Effector CD4-positive, alpha-beta T cell (primary cell): ENCODE results near the gene TTC9.
"Not testable (repeated sequence)": the region's sequence is repeated elsewhere in the genome, so short reads cannot be mapped to it uniquely, and the experiment has no call there.

Source experiments
- DNase-seq: peaks from one replicate; pipeline ENCODE4 v3.0.0-alpha.2; 2020

The TTC9 gene

GRCh38 chr14:70683983-70684382, 42.3 kb downstream of the TTC9 start:
- no peak for DNase-seq

- no peak for DNase-seq
These were observed 43.9 kb downstream of the TTC9 start for GRCh38 chr14:70685474-70686197.

GRCh38 chr14:70692210-70692609, 50.5 kb downstream of the TTC9 start:
- no peak for DNase-seq

- DNase-seq, result no peak
These were observed 54.3 kb downstream of the TTC9 start for GRCh38 chr14:70696026-70696425.

GRCh38 chr14:70697701-70698100, 56.0 kb downstream of the TTC9 start:
- DNase-seq, result no peak

- DNase-seq, result no peak
These were observed 56.6 kb downstream of the TTC9 start for GRCh38 chr14:70698288-70698687.

- no peak for DNase-seq
These were observed 57.9 kb downstream of the TTC9 start for GRCh38 chr14:70699646-70700045.

- DNase-seq, result no peak
These were observed 59.4 kb downstream of the TTC9 start for GRCh38 chr14:70700955-70701585.

GRCh38 chr14:70701610-70702009, 59.9 kb downstream of the TTC9 start:
- DNase-seq, result no peak

GRCh38 chr14:70702161-70702560, 60.4 kb downstream of the TTC9 start:
- no peak for DNase-seq

- DNase-seq, result not testable (repeated sequence)
These were observed 62.0 kb downstream of the TTC9 start for GRCh38 chr14:70703621-70704168.

- DNase-seq, result no peak
These were observed 63.2 kb downstream of the TTC9 start for GRCh38 chr14:70704960-70705359.

- DNase-seq, result no peak
These were observed 64.5 kb downstream of the TTC9 start for GRCh38 chr14:70706177-70706576.

GRCh38 chr14:70707138-70708038, 65.7 kb downstream of the TTC9 start:
- DNase-seq, result no peak

GRCh38 chr14:70708717-70709570, 67.2 kb downstream of the TTC9 start:
- no peak for DNase-seq

- no peak for DNase-seq
These were observed 68.1 kb downstream of the TTC9 start for GRCh38 chr14:70709726-70710382.

GRCh38 chr14:70711451-70711850, 69.7 kb downstream of the TTC9 start:
- DNase-seq, result no peak

GRCh38 chr14:70713096-70713495, 71.4 kb downstream of the TTC9 start:
- no peak for DNase-seq

GRCh38 chr14:70713511-70713916, 71.8 kb downstream of the TTC9 start:
- DNase-seq, result no peak

- DNase-seq, result peak; percentile 46
These were observed 72.4 kb downstream of the TTC9 start for GRCh38 chr14:70714055-70714550.

GRCh38 chr14:70716483-70716882, 74.8 kb downstream of the TTC9 start:
- DNase-seq, result no peak

- no peak for DNase-seq
These were observed 75.2 kb downstream of the TTC9 start for GRCh38 chr14:70716958-70717357.
